Esophagus muscularis mucosa (tissue), 4 donors: ENCODE results near the gene BATF3. TPM values are rescaled to one million over a fixed set of nuclear protein-coding genes. Genes with fewer than 3 reads are reported as not detected.

Experiments used
- DNase-seq: peaks from one replicate; pipeline ENCODE4 v3.0.0-alpha.2; 2017; ENCODE audit errors: extremely low spot score
- H3K27ac ChIP-seq, 4 donors: fragments of 200-600 bp; sonication (generic); replicated peaks in 1 of 4; 1 replicate in 3 of 4; 2 replicates in 1 of 4; pipeline ENCODE4 v1.5.1; 2016 to 2019; ENCODE audit warnings: mild to moderate bottlenecking in 1 of 4
- H3K27me3 ChIP-seq, 4 donors: fragments of 200-600 bp; sonication (generic); one replicate each; pipeline versions ENCODE4 v1.5.1 to v1.6.0; 2016 to 2019
- H3K36me3 ChIP-seq, 4 donors: fragments of 200-600 bp; sonication (generic); one replicate each; pipeline ENCODE4 v1.5.1; 2016 to 2019
- H3K4me1 ChIP-seq, 4 donors: fragments of 200-600 bp; sonication (generic); one replicate each; pipeline ENCODE4 v1.5.1; 2016 to 2019
- H3K4me3 ChIP-seq, 4 donors: fragments of 200-600 bp; sonication (generic); 1 replicate in 2 of 4; 2 replicates in 2 of 4; pipeline ENCODE4 v1.5.1; 2016 to 2019; ENCODE audit warnings: mild to moderate bottlenecking in 4 of 4, moderate library complexity in 1 of 4
- H3K9me3 ChIP-seq, 4 donors: fragments of 200-600 bp; sonication (generic); 1 replicate in 3 of 4; 2 replicates in 1 of 4; pipeline ENCODE4 v1.5.1; 2016 to 2019
- EP300 ChIP-seq: sonication (generic); formaldehyde crosslinking; IDR thresholded peaks from one replicate; pipeline ENCODE4 v1.6.1; 2017; ENCODE audit warnings: antibody characterized with exemption
- POLR2A ChIP-seq: fragments of 450-650 bp; IDR thresholded peaks from one replicate; pipeline ENCODE4 v1.6.1; 2017; ENCODE audit warnings: antibody characterized with exemption, moderate library complexity, mild to moderate bottlenecking, low read depth
- POLR2AphosphoS5 ChIP-seq, 2 donors: sonication (generic); formaldehyde crosslinking; IDR thresholded peaks; one replicate each; pipeline ENCODE4 v1.6.1; 2017; ENCODE audit warnings: antibody characterized with exemption in 2 of 2
- WGBS: methylation state at CpG from one replicate; pipeline ENCODE4 v1.1.5; 2018; 5-methylcytosine and 5-hydroxymethylcytosine counted together
- intact Hi-C: fragments of 100-400 bp; cut with DNase I; formaldehyde crosslinking; loops from one replicate; pipeline ENCODE4 v1.15.1; 2023
- total RNA-seq, 4 donors: library from RNA; depleted of rRNA; stranded (reverse); fragments of >200 nt; gene quantifications; one replicate each; pipeline versions ENCODE4 v1.1.0 to v1.2.1, GENCODE V29; 2016
- TF ChIP-seq, protein P1 (sequence below), 3 experiments: fragments of 200-600 bp in 2 of 3; fragments of 450-650 bp in 1 of 3; sonication (generic) in 2 of 3; IDR thresholded peaks; one replicate each; pipeline ENCODE4 v1.5.1; 2017 to 2019; ENCODE audit warnings: antibody characterized with exemption in 3 of 3, mild to moderate bottlenecking in 2 of 3, moderate library complexity in 1 of 3

BATF3 gene
- total RNA-seq, 4 donors from 2014 or later, result 2.1 to 8.1 (median 5.9) TPM

DNA sequence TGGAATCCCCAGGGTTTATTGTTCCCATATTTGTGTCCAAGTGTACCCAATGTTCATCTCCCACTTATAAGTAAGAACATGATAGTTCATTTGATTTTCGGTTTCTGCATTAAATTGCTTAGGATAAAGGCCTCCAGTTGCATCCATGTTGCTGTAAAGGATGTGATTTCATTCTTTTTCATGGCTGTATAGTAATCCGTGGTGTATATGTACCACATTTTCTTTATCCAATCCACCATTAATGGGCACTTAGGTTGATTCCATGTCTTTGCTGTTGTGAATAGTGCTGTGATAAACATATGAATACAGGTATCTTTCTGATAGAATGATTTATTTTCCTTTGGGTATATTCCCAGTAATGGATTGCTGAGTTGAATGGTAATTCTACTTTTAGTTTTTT, 20.0 kb upstream of the BATF3 start:
- Histone ChIP-seq H3K9me3 (no peaks in the 10 kb centered on the region), H3K4me1 (no peaks in the 10 kb centered on the region), H3K36me3 (no peaks in the 10 kb centered on the region), H3K27ac (no peak overlapping the region), H3K27me3 (no peaks in the 10 kb centered on the region), H3K4me3 (no peak overlapping the region)
- no peak for DNase-seq
- TF ChIP-seq, protein P1, sequence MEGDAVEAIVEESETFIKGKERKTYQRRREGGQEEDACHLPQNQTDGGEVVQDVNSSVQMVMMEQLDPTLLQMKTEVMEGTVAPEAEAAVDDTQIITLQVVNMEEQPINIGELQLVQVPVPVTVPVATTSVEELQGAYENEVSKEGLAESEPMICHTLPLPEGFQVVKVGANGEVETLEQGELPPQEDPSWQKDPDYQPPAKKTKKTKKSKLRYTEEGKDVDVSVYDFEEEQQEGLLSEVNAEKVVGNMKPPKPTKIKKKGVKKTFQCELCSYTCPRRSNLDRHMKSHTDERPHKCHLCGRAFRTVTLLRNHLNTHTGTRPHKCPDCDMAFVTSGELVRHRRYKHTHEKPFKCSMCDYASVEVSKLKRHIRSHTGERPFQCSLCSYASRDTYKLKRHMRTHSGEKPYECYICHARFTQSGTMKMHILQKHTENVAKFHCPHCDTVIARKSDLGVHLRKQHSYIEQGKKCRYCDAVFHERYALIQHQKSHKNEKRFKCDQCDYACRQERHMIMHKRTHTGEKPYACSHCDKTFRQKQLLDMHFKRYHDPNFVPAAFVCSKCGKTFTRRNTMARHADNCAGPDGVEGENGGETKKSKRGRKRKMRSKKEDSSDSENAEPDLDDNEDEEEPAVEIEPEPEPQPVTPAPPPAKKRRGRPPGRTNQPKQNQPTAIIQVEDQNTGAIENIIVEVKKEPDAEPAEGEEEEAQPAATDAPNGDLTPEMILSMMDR (IDR thresholded peaks at IDR 0.05), result no peak
- TF ChIP-seq POLR2A, result no peak
- no peak for TF ChIP-seq EP300
- no peak for TF ChIP-seq POLR2AphosphoS5 (IDR thresholded peaks at IDR 0.05)
- WGBS, result 93% methylated on average over 2 of the region's 2 CpGs
- intact Hi-C loops, result no loop called here

DNA sequence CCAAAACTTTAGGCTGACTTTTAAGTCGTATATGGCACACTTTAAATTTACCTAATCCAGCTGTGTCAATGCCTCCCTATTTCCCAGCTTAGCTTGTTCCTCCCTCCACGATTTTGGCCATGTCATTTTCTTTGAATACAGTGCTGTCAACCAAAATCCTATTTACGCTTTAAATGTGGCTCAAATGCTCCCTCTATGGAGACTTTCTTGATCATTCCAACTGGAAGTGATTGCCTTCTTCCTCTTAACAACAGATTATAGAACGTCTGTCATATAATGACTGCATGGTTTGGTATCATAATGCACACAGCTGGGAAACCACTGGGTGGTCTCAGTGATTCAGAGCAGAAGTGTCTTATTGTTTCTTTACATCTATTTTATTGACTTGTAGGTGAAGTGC, 18.9 kb upstream of the BATF3 start:
- no peaks in the 10 kb centered on the region for H3K27me3 ChIP-seq
- DNase-seq, result no peak
- intact Hi-C loops, result no loop called here
- no peaks in the 10 kb centered on the region for H3K4me1 ChIP-seq
- peaks cover 0 to 6% (median 0%) of the 10 kb centered on the region in 4 donors for H3K9me3 ChIP-seq
- TF ChIP-seq POLR2A (no peak), EP300 (no peak), POLR2AphosphoS5 (IDR thresholded peaks at IDR 0.05) (no peak)
- TF ChIP-seq, protein P1 (IDR thresholded peaks at IDR 0.05), result no peak
- WGBS, result 29% methylated on average over 4 of the region's 4 CpGs
- no peaks in the 10 kb centered on the region for H3K36me3 ChIP-seq
- no peak overlapping the region for H3K4me3 ChIP-seq
- no peak overlapping the region for H3K27ac ChIP-seq

DNA sequence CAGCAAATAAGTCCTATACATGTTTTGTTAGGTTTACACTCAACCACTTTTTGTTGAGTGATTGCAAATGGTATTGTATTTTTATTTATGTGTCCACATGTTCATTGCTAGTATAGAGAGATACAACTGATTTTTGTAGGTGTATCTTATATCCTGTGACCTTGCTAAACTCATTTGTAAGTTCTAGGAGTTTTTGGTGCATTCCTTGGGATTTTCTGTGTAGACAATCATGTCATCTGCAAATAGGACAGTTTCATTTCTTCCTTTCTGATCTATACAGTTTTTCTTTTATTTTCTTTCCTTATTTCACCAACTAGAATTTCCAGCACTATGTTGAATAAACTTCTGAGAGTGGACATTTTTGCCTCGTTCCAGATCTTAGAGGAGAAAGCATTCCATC, 16.5 kb upstream of the BATF3 start:
- Histone ChIP-seq H3K9me3 (peaks cover 0 to 6% (median 0%) of the 10 kb centered on the region in 4 donors), H3K4me3 (no peak overlapping the region), H3K27me3 (no peaks in the 10 kb centered on the region), H3K27ac (no peak overlapping the region), H3K36me3 (no peaks in the 10 kb centered on the region), H3K4me1 (no peaks in the 10 kb centered on the region)
- WGBS, result 58% methylated on average over 1 of the region's 1 CpG
- DNase-seq, result no peak
- no peak for TF ChIP-seq POLR2A
- TF ChIP-seq EP300, result no peak
- TF ChIP-seq, protein P1 (IDR thresholded peaks at IDR 0.05), result no peak
- TF ChIP-seq POLR2AphosphoS5 (IDR thresholded peaks at IDR 0.05), result no peak
- intact Hi-C loops, result no loop called here

DNA sequence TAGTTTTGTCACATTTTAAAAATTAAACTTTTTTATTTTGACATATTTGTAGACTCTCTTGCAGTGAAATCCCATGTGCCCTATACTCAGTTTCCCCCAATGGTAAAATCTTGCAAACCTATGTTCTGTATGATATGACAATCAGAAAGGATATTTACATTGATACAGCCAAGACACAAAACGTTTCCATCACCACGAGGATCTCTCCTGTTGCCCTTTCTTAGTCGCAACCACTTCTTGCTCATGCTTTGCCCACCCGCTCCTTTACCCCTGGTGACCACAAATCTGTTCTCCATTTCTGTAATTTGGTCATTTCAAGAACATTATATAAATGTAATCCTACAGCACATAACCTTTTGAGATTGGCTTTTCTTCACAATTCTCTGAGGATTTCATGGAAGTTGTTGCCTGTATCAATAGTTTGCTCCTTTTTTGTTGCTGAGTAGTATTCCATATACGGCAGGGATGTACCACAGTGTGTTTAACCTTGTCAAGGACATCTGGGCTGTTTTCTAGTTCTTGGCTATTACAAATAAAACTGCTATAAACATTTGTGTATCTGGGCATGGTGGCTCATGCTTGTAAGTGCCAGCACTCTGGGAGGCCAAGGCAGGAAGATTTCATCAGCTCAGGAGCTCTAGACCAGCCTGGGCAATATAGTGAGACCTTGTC, 14.0 kb upstream of the BATF3 start:
- no peak overlapping the region for H3K27ac ChIP-seq
- H3K4me3 ChIP-seq, result no peak overlapping the region
- intact Hi-C loops, result no loop called here
- TF ChIP-seq, protein P1 (IDR thresholded peaks at IDR 0.05), result no peak
- TF ChIP-seq POLR2AphosphoS5 (IDR thresholded peaks at IDR 0.05), result no peak
- TF ChIP-seq POLR2A, result no peak
- TF ChIP-seq EP300, result no peak
- no peaks in the 10 kb centered on the region for H3K4me1 ChIP-seq
- WGBS, result 87% methylated on average over 5 of the region's 5 CpGs
- H3K36me3 ChIP-seq, result no peaks in the 10 kb centered on the region
- no peak for DNase-seq
- no peaks in the 10 kb centered on the region for H3K27me3 ChIP-seq
- peaks cover 0 to 6% (median 0%) of the 10 kb centered on the region in 4 donors for H3K9me3 ChIP-seq
